OCI-LY3 (cell line): ENCODE results near the gene EMC9.

Source experiments
- EZH2phosphoT487 ChIP-seq: fragments of 200-600 bp; shearing (Covaris generic); IDR thresholded peaks from 2 replicates; pipeline ENCODE4 v1.6.1; 2018; ENCODE audit warnings: antibody characterized with exemption, mixed run types, low read depth
- TF ChIP-seq, protein P1 (sequence below): fragments of 200-600, 300-600 bp; sonication (generic); IDR thresholded peaks from 2 replicates; pipeline ENCODE4 v1.5.1; 2014; ENCODE audit warnings: antibody characterized with exemption, low read length, low read depth

DNA sequence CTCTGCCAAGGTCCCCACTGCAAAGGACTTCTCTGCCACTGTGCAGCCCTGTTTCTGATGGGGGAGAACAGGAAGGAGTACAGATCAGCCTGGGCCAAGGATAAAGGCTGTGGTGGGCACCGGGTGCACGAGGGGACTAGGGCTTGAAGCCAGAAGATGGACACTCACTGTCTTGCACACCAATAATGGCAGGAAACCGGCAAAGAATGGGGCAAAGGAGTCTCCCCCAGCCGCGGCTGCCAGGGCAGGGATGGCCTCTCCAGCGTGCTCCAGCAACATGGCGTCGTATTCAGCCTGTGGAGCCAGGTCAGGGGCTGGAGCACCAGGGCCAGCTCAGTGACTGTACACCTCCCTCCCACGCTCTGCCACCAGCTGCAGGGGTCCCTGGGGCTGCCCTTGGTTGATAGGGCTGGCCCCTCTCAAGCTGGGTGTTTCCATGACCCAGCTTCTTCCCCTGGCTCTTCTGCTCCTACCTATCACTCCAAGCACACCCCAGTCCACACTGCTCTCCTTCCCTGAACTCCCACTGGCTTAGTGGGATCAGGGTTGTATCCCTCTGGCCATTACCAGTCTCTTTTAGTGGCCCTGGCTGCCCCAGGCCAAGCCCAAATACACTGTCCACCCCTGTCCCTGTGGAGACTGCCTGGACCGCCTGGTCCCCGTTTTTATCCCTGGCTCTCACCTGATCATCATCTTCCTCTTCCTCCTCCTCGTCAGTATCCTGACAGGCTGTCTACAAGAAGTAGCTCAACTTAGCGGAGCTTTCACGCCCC is 40.9 kb upstream of the EMC9 start:
- TF ChIP-seq, protein P1, sequence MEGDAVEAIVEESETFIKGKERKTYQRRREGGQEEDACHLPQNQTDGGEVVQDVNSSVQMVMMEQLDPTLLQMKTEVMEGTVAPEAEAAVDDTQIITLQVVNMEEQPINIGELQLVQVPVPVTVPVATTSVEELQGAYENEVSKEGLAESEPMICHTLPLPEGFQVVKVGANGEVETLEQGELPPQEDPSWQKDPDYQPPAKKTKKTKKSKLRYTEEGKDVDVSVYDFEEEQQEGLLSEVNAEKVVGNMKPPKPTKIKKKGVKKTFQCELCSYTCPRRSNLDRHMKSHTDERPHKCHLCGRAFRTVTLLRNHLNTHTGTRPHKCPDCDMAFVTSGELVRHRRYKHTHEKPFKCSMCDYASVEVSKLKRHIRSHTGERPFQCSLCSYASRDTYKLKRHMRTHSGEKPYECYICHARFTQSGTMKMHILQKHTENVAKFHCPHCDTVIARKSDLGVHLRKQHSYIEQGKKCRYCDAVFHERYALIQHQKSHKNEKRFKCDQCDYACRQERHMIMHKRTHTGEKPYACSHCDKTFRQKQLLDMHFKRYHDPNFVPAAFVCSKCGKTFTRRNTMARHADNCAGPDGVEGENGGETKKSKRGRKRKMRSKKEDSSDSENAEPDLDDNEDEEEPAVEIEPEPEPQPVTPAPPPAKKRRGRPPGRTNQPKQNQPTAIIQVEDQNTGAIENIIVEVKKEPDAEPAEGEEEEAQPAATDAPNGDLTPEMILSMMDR: no peak
- no peak for TF ChIP-seq EZH2phosphoT487
